HepG2 (cell line): ENCODE data around the gene SMPD2. TPM values are rescaled to one million over a fixed set of nuclear protein-coding genes. Genes with fewer than 3 reads are reported as not detected.

ENCODE experiments used
- ATAC-seq: fragments of 200-7000 bp; cut with Tn5 transposase; 3 replicates; pipeline ENCODE4 v1.9.1; 2020; ENCODE audit warnings: mild to moderate bottlenecking, moderate library complexity
- BruUV-seq: library from RNA; stranded (reverse); fragments of 400-500 nt; replicated peaks from 2 replicates; lab custom pipeline; 2021; lab: Mats Ljungman, UMichigan
- CTCF ChIA-PET: fragments of 300-600 bp; formaldehyde crosslinking; extraction: SDS; loops from one replicate; lab custom pipeline; 2021; ENCODE audit warnings: low total read pairs, inconsistent platforms, low intra/inter-chr PET ratio; lab: Yijun Ruan, JAX
- POLR2A ChIA-PET: fragments of 350-600 bp; sonication (Branson Sonifier 250); formaldehyde crosslinking; loops from one replicate; lab custom pipeline; 2020; ENCODE audit warnings: antibody characterized with exemption, inconsistent platforms; lab: Yijun Ruan, JAX
- DNase-seq: peaks from one replicate; pipeline ENCODE4 v3.0.0-alpha.2; 2015; ENCODE audit warnings: low spot score
- FAIRE-seq: peaks from 3 replicates; lab custom pipeline; 2011; peaks lifted over from hg19 to GRCh38; lab: Jason Lieb, UNC
- H2AFZ ChIP-seq: one replicate; pipeline ENCODE4 v1.6.1; 2011; ENCODE audit warnings: low read length, inconsistent platforms
- H3K27ac ChIP-seq: fragments of 300-600 bp; 3 replicates; pipeline ENCODE4 v1.8.0; 2011; ENCODE audit warnings: mixed run types, mild to moderate bottlenecking, mixed read lengths, low read length, inconsistent platforms; ENCODE audit not compliant: insufficient read depth; ENCODE audit errors: extremely low read length
- H3K27me3 ChIP-seq, 2 experiments: fragments of 200-600 bp in 1 of 2; 2 replicates in 1 of 2; 3 replicates in 1 of 2; pipeline versions ENCODE4 v1.6.0 to v1.8.0; 2011; ENCODE audit warnings: low read length in 2 of 2, mild to moderate bottlenecking in 2 of 2, moderate library complexity in 2 of 2, inconsistent platforms in 1 of 2; ENCODE audit not compliant: insufficient read depth in 2 of 2, control insufficient read depth in 1 of 2
- H3K36me3 ChIP-seq, 2 experiments: fragments of 200-600 bp in 1 of 2; replicated peaks in 1 of 2; 2 replicates in 1 of 2; 3 replicates in 1 of 2; pipeline versions ENCODE4 v1.5.1 to v1.8.0; 2011; ENCODE audit warnings: low read length in 2 of 2, inconsistent platforms in 1 of 2; ENCODE audit not compliant: insufficient read depth in 2 of 2, control insufficient read depth in 1 of 2
- H3K4me1 ChIP-seq: 2 replicates; pipeline ENCODE4 v1.5.1; 2012; ENCODE audit warnings: low read length, inconsistent platforms; ENCODE audit not compliant: insufficient read depth
- H3K4me2 ChIP-seq: 2 replicates; pipeline ENCODE4 v1.6.0; 2011; ENCODE audit warnings: low read depth, low read length, inconsistent platforms
- H3K4me3 ChIP-seq, 3 experiments: fragments of 200-600 bp in 1 of 3; sonication (generic), shearing (Covaris generic) in 1 of 3; replicated peaks in 1 of 3; 2 replicates each; pipeline ENCODE4 v1.5.1; 2011 to 2016; ENCODE audit warnings: low read length in 3 of 3, inconsistent platforms in 2 of 3, low read depth in 2 of 3, mild to moderate bottlenecking in 2 of 3, control low read depth in 1 of 3, mixed read lengths in 1 of 3; ENCODE audit not compliant: insufficient read depth in 1 of 3
- H3K79me2 ChIP-seq: one replicate; pipeline ENCODE4 v1.6.1; 2011; ENCODE audit warnings: low read length, inconsistent platforms; ENCODE audit not compliant: insufficient read depth
- H3K9ac ChIP-seq: 2 replicates; pipeline ENCODE4 v1.6.0; 2011; ENCODE audit warnings: mild to moderate bottlenecking, low read depth, low read length, inconsistent platforms; ENCODE audit not compliant: insufficient read depth
- H3K9me3 ChIP-seq: 2 replicates; pipeline ENCODE4 v1.5.1; 2012; ENCODE audit warnings: mild to moderate bottlenecking, low read length
- H4K20me1 ChIP-seq: 2 replicates; pipeline ENCODE4 v1.6.0; 2011; ENCODE audit warnings: inconsistent platforms, mild to moderate bottlenecking, low read length, moderate library complexity; ENCODE audit not compliant: insufficient read depth
- ARID5B ChIP-seq: IDR thresholded peaks from 2 replicates; pipeline ENCODE4 v1.4.0; 2020; ENCODE audit warnings: mild to moderate bottlenecking, missing genetic modification reagents
- ATF7 ChIP-seq, 2 experiments: fragments of 450-650 bp in 1 of 2; sonication (generic) in 1 of 2; formaldehyde crosslinking in 1 of 2; IDR thresholded peaks; 2 replicates each; pipeline versions ENCODE4 v1.4.0 to v1.6.1; 2016 to 2020; ENCODE audit warnings: antibody characterized with exemption in 1 of 2, mild to moderate bottlenecking in 1 of 2, missing genetic modification reagents in 1 of 2
- IRF9 ChIP-seq: sonication (generic); formaldehyde crosslinking; IDR thresholded peaks from 2 replicates; pipeline ENCODE4 v1.8.0; 2022; ENCODE audit warnings: missing genetic modification reagents, mild to moderate bottlenecking, borderline replicate concordance
- RERE ChIP-seq: IDR thresholded peaks from 2 replicates; pipeline ENCODE4 v1.6.1; 2016; ENCODE audit warnings: low read depth, missing genetic modification reagents, missing compliant biosample characterization
- YEATS4 ChIP-seq: sonication (generic); formaldehyde crosslinking; IDR thresholded peaks from 2 replicates; pipeline ENCODE4 v1.4.0; 2020; ENCODE audit warnings: missing genetic modification reagents, borderline replicate concordance
- ZNF260 ChIP-seq: sonication (generic); formaldehyde crosslinking; IDR thresholded peaks from 2 replicates; pipeline ENCODE4 v1.4.0; 2020; ENCODE audit warnings: missing genetic modification reagents, low read depth, mild to moderate bottlenecking, borderline replicate concordance
- ZNF317 ChIP-seq: sonication (generic); formaldehyde crosslinking; IDR thresholded peaks from 2 replicates; pipeline ENCODE4 v1.5.0; 2020; ENCODE audit warnings: mild to moderate bottlenecking, missing genetic modification reagents
- ZNF660 ChIP-seq: sonication (generic); formaldehyde crosslinking; IDR thresholded peaks from 2 replicates; pipeline ENCODE4 v1.5.1; 2020; ENCODE audit warnings: mild to moderate bottlenecking, low read depth, missing genetic modification reagents, borderline replicate concordance
- ZNF7 ChIP-seq: IDR thresholded peaks from 2 replicates; pipeline ENCODE4 v1.6.1; 2016; ENCODE audit warnings: missing biosample characterization, missing genetic modification reagents
- ZNF75D ChIP-seq: sonication (generic); formaldehyde crosslinking; IDR thresholded peaks from 2 replicates; pipeline ENCODE4 v1.8.1; 2023; ENCODE audit warnings: missing genetic modification reagents, mild to moderate bottlenecking, borderline replicate concordance
- ZNF777 ChIP-seq: sonication (generic); formaldehyde crosslinking; IDR thresholded peaks from 2 replicates; pipeline ENCODE4 v1.4.0; 2020; ENCODE audit warnings: missing genetic modification reagents
- WGBS: methylation state at CpG from one replicate; pipeline ENCODE4 v1.1.6; 2017; ENCODE audit warnings: low lambda C conversion rate; 5-methylcytosine and 5-hydroxymethylcytosine counted together
- in situ Hi-C: cut with HindIII; loops from 2 replicates; pipeline ENCODE4 v1.10.0; 2017; ENCODE audit warnings: low pct_unique_long_range_greater_than_20kb; ENCODE audit not compliant: extremely low pct_ligation_motif_present
- intact Hi-C: fragments of 100-400 bp; cut with micrococcal nuclease; formaldehyde crosslinking; loops from one replicate; pipeline ENCODE4 v1.10.0; 2022; ENCODE audit not compliant: unreplicated experiment
- polyA plus RNA-seq, 8 experiments: library from polyadenylated mRNA; depleted of rRNA in 3 of 8; stranded (reverse) in 7 of 8; unstranded in 1 of 8; fragments of >200 nt; fragmentation: Illumina TruSeq in 4 of 8; extraction: Trizol in 4 of 8; gene quantifications; 2 replicates each; pipeline versions ENCODE4 v1.2.1 to v1.2.3, GENCODE V29; 2011 to 2016; ENCODE audit warnings: low read depth in 4 of 8, missing spikeins in 1 of 8, mixed read lengths in 1 of 8; ENCODE audit not compliant: insufficient read depth in 1 of 8
- total RNA-seq, 5 experiments: library from RNA; depleted of rRNA; stranded (reverse); fragments of >200 nt; fragmentation: Illumina TruSeq; extraction: Trizol; gene quantifications; 2 replicates each; pipeline ENCODE4 v1.2.3, GENCODE V29; 2016; ENCODE audit warnings: low read depth in 1 of 5

The SMPD2 gene
- total and polyA plus RNA-seq, 2 of the 13 experiments (the other 11 are each of a cell fraction or from before 2014, with no cell fraction given), result 5.9 to 10.6 TPM

- TF ChIP-seq YEATS4 (CRISPR knock-in tag) (no peak), ARID5B (no peak), ZNF660 (no peak), ZNF75D (CRISPR knock-in tag) (no peak), ZNF777 (CRISPR knock-in tag) (no peak), IRF9 (CRISPR knock-in tag) (no peak), ZNF7 (no peak), ATF7 (IDR thresholded peaks at IDR 0.05) (no peak), ATF7 (CRISPR knock-in tag; IDR thresholded peaks at IDR 0.05) (no peak), RERE (CRISPR knock-in tag) (no peak), ZNF260 (no peak), ZNF317 (CRISPR knock-in tag) (no peak)
- intact Hi-C loops, result no loop called here
Observed at GRCh38 chr6:109393157-109393885, 47.2 kb upstream of the SMPD2 start.

More at GRCh38 chr6:109393157-109393885, 47.2 kb upstream of the SMPD2 start:
- POLR2A ChIA-PET, result no interaction called here
- CTCF ChIA-PET, result no interaction called here
- no peaks in the 10 kb centered on the region for H4K20me1 ChIP-seq
- ATAC-seq (no peak), FAIRE-seq (no peak), DNase-seq (no peak)
- 52% methylated on average over 5 of the region's 5 CpGs for WGBS
- no peaks in the 10 kb centered on the region for H3K79me2 ChIP-seq
- H3K4me3 ChIP-seq, result no peak overlapping the region
- in situ Hi-C loops, result no loop called here
- H3K36me3 ChIP-seq, result no peaks in the 10 kb centered on the region
- no peak overlapping the region for H3K27ac ChIP-seq
- H3K9me3 ChIP-seq, result no peaks in the 10 kb centered on the region
- no peak overlapping the region for H3K9ac ChIP-seq
- no peak overlapping the region for H3K4me2 ChIP-seq
- BruUV-seq, result no TSS peak
- H3K27me3 ChIP-seq, result peaks cover 1 to 2% of the 10 kb centered on the region in 2 experiments; a peak in 1 of 5 replicates
- peaks cover 6% of the 10 kb centered on the region; the same call in 1 of the 2 replicates for H3K4me1 ChIP-seq
- H2AFZ ChIP-seq, result no peak overlapping the region
